Ureter (tissue), 1 donor: Measurements from ENCODE around the gene ONECUT1. TPM values are rescaled to one million over a fixed set of nuclear protein-coding genes. Genes with fewer than 3 reads are reported as not detected.

Source experiments
- DNase-seq: peaks from one replicate; pipeline ENCODE4 v3.0.0-alpha.2; 2020; ENCODE audit warnings: low spot score
- total RNA-seq: library from RNA; stranded (reverse); gene quantifications from one replicate; pipeline ENCODE4 v1.2.4, GENCODE V29; 2023
- donor health status: DM: yes; HTN: yes; CAD: no.

The ONECUT1 gene
- total RNA-seq, 1 donor from 2014 or later: not detected

GRCh38 chr15:52733696-52734255 lies 56.4 kb downstream of the ONECUT1 start:
- DNase-seq: no peak

GRCh38 chr15:52733088-52733487 lies 57.0 kb downstream of the ONECUT1 start:
- DNase-seq: no peak

- no peak for DNase-seq
Measured at GRCh38 chr15:52732551-52732950, 57.6 kb downstream of the ONECUT1 start.

GRCh38 chr15:52731732-52732470 lies 58.2 kb downstream of the ONECUT1 start:
- no peak for DNase-seq

- DNase-seq: no peak
Measured at GRCh38 chr15:52731004-52731403, 59.1 kb downstream of the ONECUT1 start.

GRCh38 chr15:52730594-52730993 lies 59.5 kb downstream of the ONECUT1 start:
- DNase-seq: no peak

- DNase-seq: no peak
Measured at GRCh38 chr15:52730173-52730572, 60.0 kb downstream of the ONECUT1 start.

GRCh38 chr15:52728899-52729298 lies 61.2 kb downstream of the ONECUT1 start:
- no peak for DNase-seq

- DNase-seq: no peak
Measured at GRCh38 chr15:52727815-52728214, 62.3 kb downstream of the ONECUT1 start.

GRCh38 chr15:52726195-52726594 lies 63.9 kb downstream of the ONECUT1 start:
- DNase-seq: no peak

- no peak for DNase-seq
Measured at GRCh38 chr15:52718551-52718950, 71.6 kb downstream of the ONECUT1 start.

GRCh38 chr15:52717924-52718323 lies 72.2 kb downstream of the ONECUT1 start:
- DNase-seq: no peak

- DNase-seq: no peak
Measured at GRCh38 chr15:52717481-52717880, 72.7 kb downstream of the ONECUT1 start.

- no peak for DNase-seq
Measured at GRCh38 chr15:52716536-52716935, 73.6 kb downstream of the ONECUT1 start.

- DNase-seq: no peak
Measured at GRCh38 chr15:52715411-52715810, 74.7 kb downstream of the ONECUT1 start.

GRCh38 chr15:52714968-52715367 lies 75.2 kb downstream of the ONECUT1 start:
- DNase-seq: no peak

GRCh38 chr15:52710708-52711389 lies 79.3 kb downstream of the ONECUT1 start:
- no peak for DNase-seq

- DNase-seq: no peak
Measured at GRCh38 chr15:52710050-52710707, 80.0 kb downstream of the ONECUT1 start.

GRCh38 chr15:52709187-52709981 lies 80.8 kb downstream of the ONECUT1 start:
- peak; percentile 76 for DNase-seq
